ENCODE measurements around the gene TXNL4A.
"Not testable (repeated sequence)": the region's sequence is repeated elsewhere in the genome, so short reads cannot be mapped to it uniquely, and the experiment has no call there.

The TXNL4A gene

GRCh38 chr18:80012714-80013113 lies 24.4 kb upstream of the TXNL4A start:
- TF ChIP-seq CTCF (IDR thresholded peaks at IDR 0.05; ENCODE audit: unreplicated experiment in 3 of 3), result no peak
- H3K4me3 Mint-ChIP-seq, result no peak overlapping the region
- H3K4me1 Mint-ChIP-seq, result no peaks in the 10 kb centered on the region
- peaks cover 40% of the 10 kb centered on the region for H3K36me3 Mint-ChIP-seq (ENCODE audit: low read depth)
- no peaks in the 10 kb centered on the region for H3K27me3 Mint-ChIP-seq (ENCODE audit: low read depth)
- no peak overlapping the region for H3K27ac Mint-ChIP-seq
- H3K9me3 Mint-ChIP-seq, result peaks cover 62% of the 10 kb centered on the region

- H3K36me3 Mint-ChIP-seq (ENCODE audit: low read depth), result peaks cover 43% of the 10 kb centered on the region
- H3K9me3 Mint-ChIP-seq, result peaks cover 70% of the 10 kb centered on the region
- H3K27ac Mint-ChIP-seq; H3K4me3 Mint-ChIP-seq; H3K27me3 Mint-ChIP-seq (ENCODE audit: low read depth); H3K4me1 Mint-ChIP-seq: not testable (repeated sequence)
Measured at GRCh38 chr18:80011496-80012137, 23.3 kb upstream of the TXNL4A start.

GRCh38 chr18:80010551-80010906 lies 22.2 kb upstream of the TXNL4A start:
- Mint-ChIP-seq H3K9me3 (peaks cover 73% of the 10 kb centered on the region), H3K27ac (no peak overlapping the region), H3K36me3 (ENCODE audit: low read depth) (peaks cover 43% of the 10 kb centered on the region), H3K4me1 (no peaks in the 10 kb centered on the region), H3K27me3 (ENCODE audit: low read depth) (no peaks in the 10 kb centered on the region), H3K4me3 (no peak overlapping the region)
- TF ChIP-seq CTCF (IDR thresholded peaks at IDR 0.05; ENCODE audit: unreplicated experiment in 3 of 3), result no peak

- TF ChIP-seq CTCF (IDR thresholded peaks at IDR 0.05; ENCODE audit: unreplicated experiment in 3 of 3), result no peak
- Mint-ChIP-seq H3K9me3 (peaks cover 73% of the 10 kb centered on the region), H3K4me3 (no peak overlapping the region), H3K4me1 (no peaks in the 10 kb centered on the region), H3K36me3 (ENCODE audit: low read depth) (peaks cover 43% of the 10 kb centered on the region), H3K27ac (no peak overlapping the region), H3K27me3 (ENCODE audit: low read depth) (no peaks in the 10 kb centered on the region)
Measured at GRCh38 chr18:80009661-80010550, 21.5 kb upstream of the TXNL4A start.

GRCh38 chr18:80006724-80007123 lies 18.4 kb upstream of the TXNL4A start:
- TF ChIP-seq CTCF (IDR thresholded peaks at IDR 0.05; ENCODE audit: unreplicated experiment in 3 of 3), result no peak
- Mint-ChIP-seq H3K36me3 (ENCODE audit: low read depth) (peaks cover 30% of the 10 kb centered on the region), H3K9me3 (peaks cover 58% of the 10 kb centered on the region), H3K4me1 (no peaks in the 10 kb centered on the region), H3K4me3 (no peak overlapping the region), H3K27me3 (ENCODE audit: low read depth) (no peaks in the 10 kb centered on the region), H3K27ac (no peak overlapping the region)

- peaks cover 3% of the 10 kb centered on the region for H3K27me3 Mint-ChIP-seq (ENCODE audit: low read depth)
- H3K4me3 Mint-ChIP-seq, result no peak overlapping the region
- H3K36me3 Mint-ChIP-seq (ENCODE audit: low read depth), result peaks cover 21% of the 10 kb centered on the region
- H3K9me3 Mint-ChIP-seq, result peaks cover 49% of the 10 kb centered on the region
- no peak overlapping the region for H3K27ac Mint-ChIP-seq
- H3K4me1 Mint-ChIP-seq, result no peaks in the 10 kb centered on the region
- no peak for TF ChIP-seq CTCF (IDR thresholded peaks at IDR 0.05; ENCODE audit: unreplicated experiment in 3 of 3)
Measured at GRCh38 chr18:80004600-80005342, 16.4 kb upstream of the TXNL4A start.
